Pancreas (tissue), 10 donors: Measurements from ENCODE around the gene MOCOS. TPM values are rescaled to one million over a fixed set of nuclear protein-coding genes. Genes with fewer than 3 reads are reported as not detected.

Experiments used
- ATAC-seq, 4 donors: fragments of 200-7000 bp; cut with Tn5 transposase; one replicate each; pipeline versions ENCODE4 v1.8.0 to v1.9.1; 2020; ENCODE audit warnings: mild to moderate bottlenecking in 4 of 4, moderate library complexity in 4 of 4
- DNase-seq, 6 donors: peaks; one replicate each; pipeline ENCODE4 v3.0.0-alpha.2; 2020
- FAIRE-seq: peaks from 2 replicates; lab custom pipeline; 2012; peaks lifted over from hg19 to GRCh38; lab: Jason Lieb, UNC
- H3K27ac ChIP-seq, 4 donors: fragments of 200-600 bp; sonication (generic); 1 replicate in 3 of 4; 2 replicates in 1 of 4; pipeline versions ENCODE4 v1.5.0 to v1.8.0; 2020
- H3K27me3 ChIP-seq, 4 donors: fragments of 200-600 bp; one replicate each; pipeline ENCODE4 v1.8.0; 2021
- H3K36me3 ChIP-seq, 3 donors: fragments of 200-600 bp; sonication (generic) in 1 of 3; one replicate each; pipeline versions ENCODE4 v1.5.0 to v1.8.0; 2020 to 2021
- H3K4me1 ChIP-seq, 3 donors: fragments of 200-600 bp; one replicate each; pipeline ENCODE4 v1.8.0; 2021
- H3K4me3 ChIP-seq, 4 donors: fragments of 200-600 bp; sonication (generic) in 2 of 4; one replicate each; pipeline versions ENCODE4 v1.5.0 to v1.8.0; 2020 to 2021
- H3K9me3 ChIP-seq, 4 donors: fragments of 200-600 bp; one replicate each; pipeline ENCODE4 v1.8.0; 2021
- CTCF ChIP-seq, 4 donors: fragments of 200-600 bp; sonication (generic) in 3 of 4; IDR thresholded peaks; one replicate each; pipeline versions ENCODE4 v1.5.0 to v1.8.0; 2021; ENCODE audit warnings: antibody characterized with exemption in 4 of 4
- WGBS, 2 donors: extraction: QIAGEN DNeasy Blood & Tissue Kit; methylation state at CpG; one replicate each; pipeline ENCODE4 v1.1.7; 2013; 5-methylcytosine and 5-hydroxymethylcytosine counted together
- intact Hi-C, 3 donors: fragments of 100-400 bp; cut with DNase I; formaldehyde crosslinking; loops; one replicate each; pipeline versions ENCODE4 v1.11.1 to v1.14.2; 2022
- polyA plus RNA-seq, 2 donors: library from polyadenylated mRNA; stranded (reverse); fragments of 200-250 nt; gene quantifications; one replicate each; pipeline ENCODE4 v1.2.3, GENCODE V29; 2013
- total RNA-seq, 6 donors: library from RNA; stranded (reverse); fragmentation: NEBNext Ultra II Directional in 4 of 6; extraction: Animal tissue kit (Norgen Biotek cat#: 25700) in 4 of 6; gene quantifications; one replicate each; pipeline versions ENCODE4 v1.2.1 to v1.2.4, GENCODE V29; 2021 to 2023
- donor health status: healthy with polysubstance abuse.
- donor health status: DM: no; HTN: no; CAD: no; lungs with moderate emphysema.
- donor health status: DM: no; HTN: no; CAD: no.
- donor health status: control.
- donor health status: control.
- donor health status: Bipolar disorder and iron deficiency.
- donor health status: DM: yes; HTN: yes; CAD: no.
- donor health status: DM: no; HTN: no; CAD: no.
- donor health status: DM: no; HTN: no; CAD: no.
- donor health status: DM: yes; HTN: yes; CAD: no.

MOCOS gene
- total and polyA plus RNA-seq, 8 donors, result 0.49 to 1.6 (median 0.92) TPM

- TF ChIP-seq CTCF (IDR thresholded peaks at IDR 0.05), result no peak
- DNase-seq, result no peak
- FAIRE-seq, result no peak
- WGBS, 2 donors, result 80 to 85% methylated on average over 6 of the region's 6 CpGs
- Histone ChIP-seq H3K4me1 (peaks cover 0 to 4% (median 0%) of the 10 kb centered on the region in 3 donors), H3K4me3 (no peak overlapping the region), H3K27ac (no peak overlapping the region), H3K9me3 (no peaks in the 10 kb centered on the region), H3K27me3 (no peaks in the 10 kb centered on the region), H3K36me3 (no peaks in the 10 kb centered on the region)
- intact Hi-C loops, result no loop called here
- ATAC-seq, result no peak
Measured at GRCh38 chr18:36299015-36299414, 111.7 kb downstream of the MOCOS start.

- DNase-seq (no peak), FAIRE-seq (no peak), ATAC-seq (no peak)
- H3K27me3 ChIP-seq, result no peaks in the 10 kb centered on the region
- intact Hi-C loops, result loop anchor here in 1 of 3 donors (10.0 kb wide), 1 partner anchor 265 kb away; no protein-coding TSS in a partner anchor
- H3K27ac ChIP-seq, result no peak overlapping the region
- H3K4me1 ChIP-seq, result peaks cover 0 to 4% (median 0%) of the 10 kb centered on the region in 3 donors
- no peaks in the 10 kb centered on the region for H3K36me3 ChIP-seq
- WGBS, 2 donors, result 90 to 93% methylated on average over 6 of the region's 6 CpGs
- no peaks in the 10 kb centered on the region for H3K9me3 ChIP-seq
- H3K4me3 ChIP-seq, result no peak overlapping the region
- no peak for TF ChIP-seq CTCF (IDR thresholded peaks at IDR 0.05)
Measured at GRCh38 chr18:36300211-36300610, 112.9 kb downstream of the MOCOS start.

GRCh38 chr18:36301884-36302283 lies 114.6 kb downstream of the MOCOS start:
- FAIRE-seq (no peak), DNase-seq (no peak), ATAC-seq (no peak)
- H3K27ac ChIP-seq, result no peak overlapping the region
- intact Hi-C loops, result loop anchor here in 1 of 3 donors (10.0 kb wide), 1 partner anchor 263 kb away; no protein-coding TSS in a partner anchor
- H3K36me3 ChIP-seq, result no peaks in the 10 kb centered on the region
- H3K4me3 ChIP-seq, result no peak overlapping the region
- no peaks in the 10 kb centered on the region for H3K9me3 ChIP-seq
- H3K4me1 ChIP-seq, result peaks cover 0 to 4% (median 0%) of the 10 kb centered on the region in 3 donors
- WGBS, 2 donors, result 82 to 87% methylated on average over 5 of the region's 5 CpGs
- no peak for TF ChIP-seq CTCF (IDR thresholded peaks at IDR 0.05)
- H3K27me3 ChIP-seq, result no peaks in the 10 kb centered on the region

GRCh38 chr18:36302676-36303075 lies 115.4 kb downstream of the MOCOS start:
- no peaks in the 10 kb centered on the region for H3K27me3 ChIP-seq
- no peaks in the 10 kb centered on the region for H3K9me3 ChIP-seq
- no peak for FAIRE-seq
- H3K27ac ChIP-seq, result no peak overlapping the region
- ATAC-seq, result no peak
- no peak for TF ChIP-seq CTCF (IDR thresholded peaks at IDR 0.05)
- WGBS, 2 donors, result 78 to 84% methylated on average over 2 of the region's 2 CpGs
- no peak overlapping the region for H3K4me3 ChIP-seq
- intact Hi-C loops, result loop anchor here in 1 of 3 donors (10.0 kb wide), 1 partner anchor 262 kb away; no protein-coding TSS in a partner anchor
- no peaks in the 10 kb centered on the region for H3K36me3 ChIP-seq
- DNase-seq, result no peak
- peaks cover 0 to 4% (median 0%) of the 10 kb centered on the region in 3 donors for H3K4me1 ChIP-seq

GRCh38 chr18:36303211-36303844 lies 116.0 kb downstream of the MOCOS start:
- 64 to 66% methylated on average over 6 of the region's 6 CpGs for WGBS, 2 donors
- no peak for FAIRE-seq
- Histone ChIP-seq H3K9me3 (no peaks in the 10 kb centered on the region), H3K27ac (no peak overlapping the region), H3K4me1 (peaks cover 0 to 1% (median 0%) of the 10 kb centered on the region in 3 donors), H3K27me3 (no peaks in the 10 kb centered on the region), H3K4me3 (no peak overlapping the region), H3K36me3 (no peaks in the 10 kb centered on the region)
- intact Hi-C loops, result loop anchor here in 1 of 3 donors (10.0 kb wide), 1 partner anchor 261 kb away; no protein-coding TSS in a partner anchor
- no peak for TF ChIP-seq CTCF (IDR thresholded peaks at IDR 0.05)
- no peak for DNase-seq
- no peak for ATAC-seq
